Stimulated activated naive CD8-positive, alpha-beta T cell treated with anti-CD3 and anti-CD28 coated beads, Interleukin-15, amount 100 ng/mL, for 72 hours (primary cell): ENCODE results near the gene MXRA7.

Experiments
- ATAC-seq: fragments of 150-1000 bp; cut with Tn5 transposase; 2 replicates; pipeline ENCODE4 v1.10.0; 2021; ENCODE audit warnings: mild to moderate bottlenecking, moderate library complexity
- DNase-seq, 2 donors: peaks; one replicate each; pipeline ENCODE4 v3.0.0; 2021 to 2022
- H3K27ac Mint-ChIP-seq, 2 donors: one replicate each; pipeline ENCODE4 v1.8.0; 2022; ENCODE audit warnings: mild to moderate bottlenecking in 2 of 2, mixed read lengths in 2 of 2, moderate library complexity in 2 of 2
- H3K27me3 Mint-ChIP-seq: one replicate; pipeline ENCODE4 v1.8.0; 2022; ENCODE audit warnings: mixed read lengths
- H3K4me1 Mint-ChIP-seq: one replicate; pipeline ENCODE4 v1.8.0; 2022; ENCODE audit warnings: mild to moderate bottlenecking, mixed read lengths
- H3K4me3 Mint-ChIP-seq, 2 donors: one replicate each; pipeline ENCODE4 v1.8.0; 2022; ENCODE audit warnings: mild to moderate bottlenecking in 2 of 2, mixed read lengths in 2 of 2, moderate library complexity in 1 of 2
- H3K9me3 Mint-ChIP-seq, 2 donors: one replicate each; pipeline ENCODE4 v1.8.0; 2022; ENCODE audit warnings: mixed read lengths in 2 of 2

The MXRA7 gene

GRCh38 chr17:76697702-76698465 lies 12.9 kb downstream of the MXRA7 start:
- DNase-seq, result no peak
- Mint-ChIP-seq H3K4me3 (no peak overlapping the region), H3K4me1 (peaks cover 24% of the 10 kb centered on the region), H3K9me3 (no peaks in the 10 kb centered on the region), H3K27ac (no peak overlapping the region), H3K27me3 (no peaks in the 10 kb centered on the region)
- no peak for ATAC-seq

GRCh38 chr17:76696763-76697701 lies 13.7 kb downstream of the MXRA7 start:
- Mint-ChIP-seq H3K4me1 (peaks cover 24% of the 10 kb centered on the region), H3K9me3 (no peaks in the 10 kb centered on the region), H3K4me3 (no peak overlapping the region), H3K27me3 (no peaks in the 10 kb centered on the region), H3K27ac (peak overlapping the region in 1 of 2 donors; percentile 34)
- no peak for DNase-seq
- ATAC-seq, result no peak

DNA sequence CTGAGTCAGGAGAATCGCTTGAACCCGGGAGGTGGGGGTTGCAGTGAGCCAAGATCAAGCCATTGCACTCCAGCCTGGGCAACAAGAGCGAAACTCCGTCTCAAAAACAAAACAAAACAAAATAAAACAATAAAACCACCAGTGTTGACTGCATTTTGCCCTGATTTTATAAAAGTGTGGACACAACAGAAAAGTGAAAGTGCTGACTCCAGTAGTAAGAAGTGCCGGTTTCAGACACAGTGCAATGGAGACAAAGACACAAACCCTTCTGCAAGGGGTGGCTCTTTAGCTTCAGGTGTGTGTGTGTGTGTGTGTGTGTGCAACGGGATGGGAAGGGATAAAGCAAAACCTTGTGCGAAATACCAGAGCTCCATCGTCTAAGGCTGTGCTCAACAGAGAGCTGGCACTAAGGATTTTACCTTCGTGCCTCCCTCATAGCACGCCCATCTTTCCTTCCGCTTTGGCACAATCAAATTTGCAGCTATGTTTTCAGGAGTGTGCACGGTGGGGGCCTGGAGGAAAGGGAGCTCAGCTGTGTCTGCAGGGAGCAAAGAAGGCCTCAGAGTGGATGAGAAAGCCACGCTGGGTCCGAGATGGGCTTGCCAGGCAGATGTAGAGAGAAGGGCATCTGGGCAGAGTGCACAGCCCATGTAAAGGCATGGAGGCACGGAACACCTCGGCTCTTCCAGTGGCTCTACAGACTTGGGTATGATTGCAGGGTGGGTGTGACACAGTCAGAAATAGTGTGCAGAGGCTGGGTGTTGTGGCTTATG lies 15.5 kb downstream of the MXRA7 start:
- DNase-seq (no peak), ATAC-seq (no peak)
- Mint-ChIP-seq H3K4me1 (peaks cover 24% of the 10 kb centered on the region), H3K27me3 (no peaks in the 10 kb centered on the region), H3K4me3 (no peak overlapping the region), H3K9me3 (no peaks in the 10 kb centered on the region), H3K27ac (no peak overlapping the region)

- Mint-ChIP-seq H3K27ac (no peak overlapping the region), H3K27me3 (no peaks in the 10 kb centered on the region), H3K4me3 (no peak overlapping the region), H3K4me1 (peaks cover 15% of the 10 kb centered on the region), H3K9me3 (no peaks in the 10 kb centered on the region)
- no peak for ATAC-seq
- no peak for DNase-seq
Observed at GRCh38 chr17:76691379-76692191, 19.2 kb downstream of the MXRA7 start.

- ATAC-seq (no peak), DNase-seq (no peak)
- Mint-ChIP-seq H3K27me3 (no peaks in the 10 kb centered on the region), H3K4me3 (no peak overlapping the region), H3K27ac (no peak overlapping the region), H3K9me3 (no peaks in the 10 kb centered on the region), H3K4me1 (peaks cover 7% of the 10 kb centered on the region)
Observed at GRCh38 chr17:76690596-76691280, 20.0 kb downstream of the MXRA7 start.

DNA sequence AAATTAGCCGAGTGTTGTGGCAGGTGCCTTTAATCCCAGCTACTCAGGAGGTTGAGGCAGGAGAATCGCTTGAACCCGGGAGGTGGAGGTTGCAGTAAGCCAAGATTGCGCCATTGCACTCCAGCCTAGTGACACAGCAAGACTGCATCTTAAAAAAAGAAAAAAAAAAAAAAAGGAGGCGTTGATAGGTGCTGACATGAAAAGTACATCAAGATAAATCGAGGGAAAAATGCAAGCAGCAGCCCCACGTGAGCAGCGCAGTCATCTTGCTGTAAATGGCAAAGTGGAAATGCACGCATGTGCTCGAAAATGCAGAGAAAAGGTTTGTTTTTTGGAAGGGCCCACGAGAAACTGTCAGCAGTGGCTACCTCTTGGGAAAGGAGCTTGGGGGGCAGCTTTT lies 20.9 kb downstream of the MXRA7 start:
- no peak for DNase-seq
- H3K4me1 Mint-ChIP-seq, result no peaks in the 10 kb centered on the region
- no peaks in the 10 kb centered on the region for H3K9me3 Mint-ChIP-seq

DNA sequence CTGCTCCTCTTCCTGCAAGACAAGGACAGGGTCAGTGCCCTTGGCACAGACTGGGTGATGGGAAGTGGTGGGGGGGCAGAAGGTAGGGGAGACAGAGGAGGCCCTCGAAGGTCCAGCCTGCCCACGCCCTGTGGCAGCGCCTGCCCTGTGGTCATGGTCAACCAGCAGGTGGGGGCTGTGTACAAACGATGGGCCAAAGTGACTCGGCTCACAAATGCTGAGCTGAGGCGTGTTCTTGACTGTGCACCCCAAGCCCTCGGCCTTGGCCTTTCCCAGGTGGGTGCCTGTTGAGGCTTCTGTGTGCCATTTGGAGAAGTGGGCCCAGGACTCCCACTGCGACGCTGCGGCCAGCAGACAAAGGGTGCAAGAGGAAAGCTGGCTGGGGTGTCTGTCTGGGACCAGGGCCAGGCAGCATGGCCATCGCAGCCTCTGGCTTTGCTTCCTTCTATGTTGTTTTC lies 22.6 kb downstream of the MXRA7 start:
- H3K9me3 Mint-ChIP-seq, result no peaks in the 10 kb centered on the region
- H3K27ac Mint-ChIP-seq, result peak overlapping the region in 1 of 2 donors; percentile 20
- no peaks in the 10 kb centered on the region for H3K4me1 Mint-ChIP-seq
- H3K27me3 Mint-ChIP-seq, result no peaks in the 10 kb centered on the region
- DNase-seq (no peak), ATAC-seq (no peak)
- H3K4me3 Mint-ChIP-seq, result no peak overlapping the region

More for the DNA sequence above, 20.9 kb downstream of the MXRA7 start:
- no peak for ATAC-seq
- H3K4me3 Mint-ChIP-seq, result no peak overlapping the region
- no peaks in the 10 kb centered on the region for H3K27me3 Mint-ChIP-seq
- no peak overlapping the region for H3K27ac Mint-ChIP-seq

GRCh38 chr17:76687298-76688164 lies 23.2 kb downstream of the MXRA7 start:
- Mint-ChIP-seq H3K4me1 (no peaks in the 10 kb centered on the region), H3K9me3 (no peaks in the 10 kb centered on the region), H3K27ac (no peak overlapping the region), H3K27me3 (no peaks in the 10 kb centered on the region), H3K4me3 (no peak overlapping the region)
- DNase-seq (no peak), ATAC-seq (no peak)

DNA sequence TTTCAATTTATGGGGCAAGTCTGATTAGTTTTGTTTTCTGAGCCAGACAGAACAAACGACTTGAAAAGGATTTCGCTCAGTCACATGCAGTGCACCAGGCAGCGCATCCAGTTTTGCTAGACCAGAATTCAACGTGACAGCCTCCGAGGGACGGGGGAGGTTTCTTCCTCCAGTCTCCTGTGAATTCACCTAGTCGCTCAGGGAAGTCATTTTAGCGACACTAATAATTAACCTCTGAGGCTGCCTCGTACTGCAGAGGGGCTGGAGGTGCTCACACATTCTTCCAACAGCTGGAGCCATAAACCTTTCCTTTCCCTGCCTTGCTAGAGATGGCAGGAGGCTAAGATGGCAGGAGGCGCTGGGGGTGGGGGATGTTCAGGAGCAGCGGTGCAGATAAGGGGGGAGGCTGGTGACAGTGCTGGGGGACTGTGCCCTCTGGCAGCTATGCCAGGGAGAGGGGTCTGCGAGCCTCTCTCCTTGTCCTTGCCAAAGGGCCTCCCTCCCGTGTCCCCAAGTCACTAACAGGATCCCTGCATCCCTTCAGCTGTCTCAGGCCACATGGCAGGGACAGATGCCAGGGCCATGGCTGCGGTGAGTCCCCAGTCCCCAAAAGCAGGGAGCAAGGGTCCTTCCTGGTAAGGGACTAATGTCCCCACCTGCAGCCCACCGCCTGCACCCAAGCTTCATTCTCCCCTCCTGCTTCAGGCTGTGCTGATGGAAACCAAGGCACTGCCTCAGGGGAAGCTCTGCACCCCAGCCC lies 24.0 kb downstream of the MXRA7 start:
- ATAC-seq, result no peak

GRCh38 chr17:76685846-76686245 lies 24.9 kb downstream of the MXRA7 start:
- H3K4me1 Mint-ChIP-seq, result peaks cover 8% of the 10 kb centered on the region
- peak overlapping the region in 1 of 2 donors; percentile 28 for H3K27ac Mint-ChIP-seq
- no peak overlapping the region for H3K4me3 Mint-ChIP-seq
- DNase-seq (no peak), ATAC-seq (no peak)
- no peaks in the 10 kb centered on the region for H3K27me3 Mint-ChIP-seq
- H3K9me3 Mint-ChIP-seq, result no peaks in the 10 kb centered on the region

More for the DNA sequence above, 24.0 kb downstream of the MXRA7 start:
- Mint-ChIP-seq H3K27ac (no peak overlapping the region), H3K4me3 (no peak overlapping the region), H3K4me1 (no peaks in the 10 kb centered on the region), H3K27me3 (no peaks in the 10 kb centered on the region), H3K9me3 (no peaks in the 10 kb centered on the region)
- no peak for DNase-seq

DNA sequence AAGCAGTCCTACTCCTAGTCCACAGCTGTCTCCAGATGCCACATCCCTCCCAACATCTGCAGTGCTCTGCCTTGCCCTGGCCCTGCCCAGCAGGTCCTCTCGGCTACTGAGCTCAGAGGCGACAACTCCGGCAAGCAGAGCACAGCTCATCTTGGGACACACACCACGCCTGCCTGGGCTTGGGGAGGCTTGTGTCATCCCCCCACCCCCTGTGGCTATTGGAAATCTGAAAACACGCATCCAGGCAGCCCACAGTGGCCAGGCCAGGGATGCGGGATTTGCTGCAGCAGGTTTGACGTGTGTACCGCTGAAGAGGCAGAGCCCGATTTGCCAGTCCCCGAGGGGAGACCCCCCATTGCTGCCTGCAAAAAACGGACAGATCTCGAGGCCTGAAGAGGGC lies 25.4 kb downstream of the MXRA7 start:
- Mint-ChIP-seq H3K27me3 (no peaks in the 10 kb centered on the region), H3K9me3 (no peaks in the 10 kb centered on the region), H3K4me1 (peaks cover 8% of the 10 kb centered on the region), H3K27ac (peak overlapping the region in 1 of 2 donors; percentile 28), H3K4me3 (no peak overlapping the region)
- ATAC-seq, result no peak
- no peak for DNase-seq

- H3K4me3 Mint-ChIP-seq, result no peak overlapping the region
- H3K4me1 Mint-ChIP-seq, result peaks cover 8% of the 10 kb centered on the region
- H3K27ac Mint-ChIP-seq, result no peak overlapping the region
- H3K27me3 Mint-ChIP-seq, result no peaks in the 10 kb centered on the region
- ATAC-seq, result no peak
- H3K9me3 Mint-ChIP-seq, result no peaks in the 10 kb centered on the region
- no peak for DNase-seq
Observed at GRCh38 chr17:76684756-76685155, 26.0 kb downstream of the MXRA7 start.
